K562 (cell line): Measurements from ENCODE around the gene MAN1B1. TPM values are rescaled to one million over a fixed set of nuclear protein-coding genes. Genes with fewer than 3 reads are reported as not detected.

Source experiments
- ATAC-seq: fragments of 200-7000 bp; cut with Tn5 transposase; 3 replicates; pipeline ENCODE4 v1.9.1; 2020; ENCODE audit warnings: moderate library complexity
- BruUV-seq: library from RNA; stranded (reverse); fragments of 400-500 nt; replicated peaks from 2 replicates; lab custom pipeline; 2021; lab: Mats Ljungman, UMichigan
- CTCF ChIA-PET: fragments of 300-600 bp; formaldehyde crosslinking; extraction: SDS; loops from one replicate; lab custom pipeline; 2021; ENCODE audit warnings: low intra/inter-chr PET ratio; lab: Yijun Ruan, JAX
- POLR2A ChIA-PET: fragments of 300-600, 350-650 bp; sonication (Branson Sonifier 250); formaldehyde crosslinking; extraction: SDS; loops from one replicate; lab custom pipeline; 2021; ENCODE audit warnings: antibody characterized with exemption, inconsistent platforms; lab: Yijun Ruan, JAX
- DNase-seq, 4 experiments: peaks; one replicate each; pipeline versions ENCODE4 v3.0.0 to v3.0.0-alpha.2; 2011 to 2018; ENCODE audit warnings: low spot score in 3 of 4, mixed read lengths in 3 of 4; ENCODE audit errors: extremely low read depth in 1 of 4
- FAIRE-seq: peaks from 2 replicates; lab custom pipeline; 2011; peaks lifted over from hg19 to GRCh38; lab: Jason Lieb, UNC
- H2AFZ ChIP-seq: 2 replicates; pipeline ENCODE4 v1.6.0; 2011; ENCODE audit warnings: low read depth, low read length, control low read depth, inconsistent platforms
- H3K27ac ChIP-seq: fragments of 200-600 bp; 3 replicates; pipeline ENCODE4 v1.8.0; 2011; ENCODE audit warnings: low read depth, mild to moderate bottlenecking, control low read depth, inconsistent platforms, low read length, moderate library complexity, mixed read lengths; ENCODE audit errors: extremely low read depth
- H3K27me3 ChIP-seq, 2 experiments: fragments of 300-600 bp in 1 of 2; 2 replicates in 1 of 2; 3 replicates in 1 of 2; pipeline versions ENCODE4 v1.6.0 to v1.8.0; 2011; ENCODE audit warnings: inconsistent platforms in 2 of 2, low read length in 2 of 2, mild to moderate bottlenecking in 1 of 2, mixed read lengths in 1 of 2, moderate library complexity in 1 of 2; ENCODE audit not compliant: control insufficient read depth in 2 of 2, insufficient read depth in 2 of 2
- H3K36me3 ChIP-seq: fragments of 300-600 bp; 3 replicates; pipeline ENCODE4 v1.8.0; 2011; ENCODE audit warnings: mild to moderate bottlenecking, low read length, inconsistent platforms; ENCODE audit not compliant: control insufficient read depth, insufficient read depth
- H3K4me1 ChIP-seq, 2 experiments: fragments of 200-600 bp in 1 of 2; replicated peaks in 1 of 2; 2 replicates in 1 of 2; 3 replicates in 1 of 2; pipeline versions ENCODE4 v1.5.1 to v1.8.0; 2011; ENCODE audit warnings: inconsistent platforms in 2 of 2, low read length in 2 of 2, mild to moderate bottlenecking in 1 of 2, mixed read lengths in 1 of 2, moderate library complexity in 1 of 2; ENCODE audit not compliant: control insufficient read depth in 2 of 2, insufficient read depth in 2 of 2
- H3K4me2 ChIP-seq: 2 replicates; pipeline ENCODE4 v1.6.1; 2011; ENCODE audit warnings: low read length, control low read depth, inconsistent platforms, mixed read lengths; ENCODE audit not compliant: insufficient read depth
- H3K4me3 ChIP-seq: fragments of 200-600 bp; sonication (generic), shearing (Covaris generic); 2 replicates; pipeline ENCODE4 v1.5.1; 2016; ENCODE audit warnings: control low read depth, inconsistent platforms
- H3K79me2 ChIP-seq: fragments of 200-600 bp; 3 replicates; pipeline ENCODE4 v1.8.0; 2011; ENCODE audit warnings: low read length, inconsistent platforms; ENCODE audit not compliant: control insufficient read depth, insufficient read depth
- H3K9ac ChIP-seq, 2 experiments: 2 replicates each; pipeline versions ENCODE4 v1.6.0 to v1.6.1; 2011; ENCODE audit warnings: low read depth in 2 of 2, low read length in 2 of 2, control low read depth in 1 of 2, inconsistent platforms in 1 of 2, mild to moderate bottlenecking in 1 of 2, mixed read lengths in 1 of 2; ENCODE audit not compliant: insufficient read depth in 1 of 2
- H3K9me1 ChIP-seq: one replicate; pipeline ENCODE4 v1.6.0; 2011; ENCODE audit warnings: inconsistent platforms, mild to moderate bottlenecking, low read length, moderate library complexity; ENCODE audit not compliant: control insufficient read depth, insufficient read depth
- H3K9me3 ChIP-seq: replicated peaks from 2 replicates; pipeline ENCODE4 v1.5.1; 2011; ENCODE audit warnings: low read depth, low read length, inconsistent platforms; ENCODE audit not compliant: control insufficient read depth, insufficient read depth
- H4K20me1 ChIP-seq: replicated peaks from 2 replicates; pipeline ENCODE4 v1.6.1; 2011; ENCODE audit warnings: low read length, inconsistent platforms, mixed read lengths; ENCODE audit not compliant: control insufficient read depth, insufficient read depth
- BDP1 ChIP-seq: IDR thresholded peaks from 3 replicates; pipeline ENCODE4 v1.6.1; 2011; ENCODE audit not compliant: insufficient read length, insufficient read depth
- FOXM1 ChIP-seq, 2 experiments: fragments of 450-650 bp in 1 of 2; sonication (generic) in 1 of 2; formaldehyde crosslinking in 1 of 2; IDR thresholded peaks; 2 replicates each; pipeline versions ENCODE4 v1.6.1 to v1.9.0; 2017 to 2022; ENCODE audit warnings: low read depth in 2 of 2, mild to moderate bottlenecking in 2 of 2, missing genetic modification reagents in 1 of 2, moderate library complexity in 1 of 2
- RBM15 ChIP-seq: fragments of 200-400 bp; formaldehyde crosslinking; IDR thresholded peaks from 2 replicates; pipeline ENCODE4 v1.6.1; 2018; ENCODE audit warnings: mild to moderate bottlenecking, low read length, moderate library complexity; ENCODE audit not compliant: insufficient read depth
- WGBS: fragments of 100-300 bp; shearing (Covaris generic); methylation state at CpG from one replicate; pipeline ENCODE4 v1.1.6; 2016; ENCODE audit warnings: low coverage, mixed read lengths; ENCODE audit not compliant: insufficient coverage; ENCODE audit errors: missing lambda C conversion rate; 5-methylcytosine and 5-hydroxymethylcytosine counted together
- in situ Hi-C: fragments of 300-500 bp; cut with MboI; formaldehyde crosslinking; loops from 4 replicates; pipeline ENCODE4 v1.15.0; 2018; ENCODE audit warnings: inconsistent platforms, mixed read lengths
- intact Hi-C: fragments of 100-400 bp; cut with micrococcal nuclease; formaldehyde crosslinking; loops from 2 replicates; pipeline ENCODE4 v1.14.2; 2022
- polyA plus RNA-seq, 8 experiments: library from polyadenylated mRNA; depleted of rRNA in 4 of 8; stranded (reverse) in 5 of 8; unstranded in 3 of 8; fragments of >200 nt; fragmentation: Nextera tagmentation in 2 of 8; fragmentation: Illumina TruSeq in 1 of 8; extraction: Ambion mirVana in 2 of 8; extraction: Trizol in 1 of 8; gene quantifications; 2 replicates each; pipeline versions ENCODE4 v1.2.1 to v1.2.3, GENCODE V29; 2011 to 2014; ENCODE audit warnings: inconsistent platforms in 1 of 8, missing spikeins in 1 of 8
- total RNA-seq, 7 experiments: library from RNA; depleted of rRNA in 6 of 7; stranded (reverse); fragments of >200 nt in 6 of 7; fragmentation: Illumina TruSeq in 2 of 7; extraction: Trizol in 2 of 7; gene quantifications; 2 replicates each; pipeline versions ENCODE4 v1.2.1 to v1.2.3, GENCODE V29; 2011 to 2021; ENCODE audit warnings: low replicate concordance in 1 of 7
- TF ChIP-seq, protein P1 (sequence below), 2 experiments: IDR thresholded peaks; 2 replicates each; pipeline ENCODE4 v1.6.1; 2011; ENCODE audit warnings: borderline replicate concordance in 1 of 2, control low read depth in 1 of 2, low read depth in 1 of 2, low read length in 1 of 2, mild to moderate bottlenecking in 1 of 2, mixed read lengths in 1 of 2, moderate library complexity in 1 of 2; ENCODE audit not compliant: insufficient read depth in 1 of 2, insufficient read length in 1 of 2, poor library complexity in 1 of 2, severe bottlenecking in 1 of 2; ENCODE audit errors: extremely low read depth in 1 of 2
- TF ChIP-seq, protein P2 (sequence below), 2 experiments: fragments of 450-650 bp; IDR thresholded peaks; 2 replicates each; pipeline ENCODE4 v1.6.1; 2018; ENCODE audit warnings: mild to moderate bottlenecking in 2 of 2, low read depth in 1 of 2; ENCODE audit not compliant: partially characterized antibody in 2 of 2
- TF ChIP-seq, protein P3 (sequence below), 3 experiments: fragments of 200-800 bp in 1 of 3; fragments of 250-450 bp in 1 of 3; fragments of 450-650 bp in 1 of 3; sonication (Bioruptor Pico) in 1 of 3; sonication (Bioruptor generic) in 1 of 3; formaldehyde crosslinking in 1 of 3; IDR thresholded peaks; 2 replicates each; pipeline versions ENCODE4 v1.6.1 to v1.8.0; 2016 to 2022; ENCODE audit warnings: mild to moderate bottlenecking in 2 of 3, missing genetic modification characterization in 2 of 3, missing compliant biosample characterization in 1 of 3, moderate library complexity in 1 of 3

MAN1B1 gene
- total and polyA plus RNA-seq, 9 of the 15 experiments (the other 6 are each of a cell fraction or from before 2014, with no cell fraction given) = 0.55 to 36.6 (median 27.3) TPM

DNA sequence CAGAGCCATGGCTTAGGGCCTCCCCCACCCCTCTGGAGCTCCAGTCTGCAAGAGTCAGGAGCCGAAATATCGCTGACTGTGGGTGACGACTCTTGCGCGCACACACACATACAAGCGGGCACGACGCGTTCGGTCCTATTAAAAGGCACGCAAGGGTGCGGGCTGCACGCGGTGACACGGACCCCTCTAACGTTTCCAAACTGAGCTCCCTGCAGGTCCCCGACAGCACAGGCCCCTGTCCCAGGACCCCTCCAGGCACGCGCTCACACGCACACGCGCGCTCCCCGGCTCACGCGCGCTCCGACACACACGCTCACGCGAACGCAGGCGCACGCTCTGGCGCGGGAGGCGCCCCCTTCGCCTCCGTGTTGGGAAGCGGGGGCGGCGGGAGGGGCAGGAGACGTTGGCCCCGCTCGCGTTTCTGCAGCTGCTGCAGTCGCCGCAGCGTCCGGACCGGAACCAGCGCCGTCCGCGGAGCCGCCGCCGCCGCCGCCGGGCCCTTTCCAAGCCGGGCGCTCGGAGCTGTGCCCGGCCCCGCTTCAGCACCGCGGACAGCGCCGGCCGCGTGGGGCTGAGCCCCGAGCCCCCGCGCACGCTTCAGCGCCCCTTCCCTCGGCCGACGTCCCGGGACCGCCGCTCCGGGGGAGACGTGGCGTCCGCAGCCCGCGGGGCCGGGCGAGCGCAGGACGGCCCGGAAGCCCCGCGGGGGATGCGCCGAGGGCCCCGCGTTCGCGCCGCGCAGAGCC is 52.1 kb downstream of the MAN1B1 start, which contains the start of gene GRIN1 (continued):
- TF ChIP-seq, protein P1, sequence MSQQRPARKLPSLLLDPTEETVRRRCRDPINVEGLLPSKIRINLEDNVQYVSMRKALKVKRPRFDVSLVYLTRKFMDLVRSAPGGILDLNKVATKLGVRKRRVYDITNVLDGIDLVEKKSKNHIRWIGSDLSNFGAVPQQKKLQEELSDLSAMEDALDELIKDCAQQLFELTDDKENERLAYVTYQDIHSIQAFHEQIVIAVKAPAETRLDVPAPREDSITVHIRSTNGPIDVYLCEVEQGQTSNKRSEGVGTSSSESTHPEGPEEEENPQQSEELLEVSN (IDR thresholded peaks at IDR 0.05; ENCODE audit: borderline replicate concordance in 1 of 2, extremely low read depth in 1 of 2, insufficient read depth in 1 of 2, insufficient read length in 1 of 2, low read depth in 1 of 2, low read length in 1 of 2, poor library complexity in 1 of 2, severe bottlenecking in 1 of 2) = peak in 1 of 2 experiments; percentile 56

DNA sequence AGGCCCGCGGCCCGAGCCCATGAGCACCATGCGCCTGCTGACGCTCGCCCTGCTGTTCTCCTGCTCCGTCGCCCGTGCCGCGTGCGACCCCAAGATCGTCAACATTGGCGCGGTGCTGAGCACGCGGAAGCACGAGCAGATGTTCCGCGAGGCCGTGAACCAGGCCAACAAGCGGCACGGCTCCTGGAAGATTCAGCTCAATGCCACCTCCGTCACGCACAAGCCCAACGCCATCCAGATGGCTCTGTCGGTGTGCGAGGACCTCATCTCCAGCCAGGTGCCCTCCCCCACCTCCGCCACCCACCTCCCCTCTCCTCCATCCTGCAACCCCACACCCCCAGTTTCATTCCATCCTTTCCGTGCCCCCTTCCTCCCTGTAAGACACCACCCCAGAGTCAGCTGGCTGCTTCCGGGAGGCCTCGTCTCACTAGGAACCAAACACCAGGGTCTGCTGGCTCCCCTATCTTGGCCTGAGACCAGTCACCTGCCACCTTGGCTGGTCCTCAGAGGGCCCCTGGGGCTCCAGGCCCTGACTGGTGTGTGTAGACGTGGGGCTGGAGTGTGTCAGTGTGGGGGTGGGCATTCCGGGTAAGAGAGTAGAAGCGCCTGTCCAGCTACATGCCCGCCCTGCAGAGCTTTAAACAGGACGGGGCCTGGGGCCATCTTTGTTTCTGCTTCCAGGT is 52.8 kb downstream of the MAN1B1 start:
- in situ Hi-C loops = no loop called here
- DNase-seq (no peak), ATAC-seq (no peak), FAIRE-seq (no peak)
- no peaks in the 10 kb centered on the region for H3K36me3 ChIP-seq
- H4K20me1 ChIP-seq = peaks cover 24% of the 10 kb centered on the region
- no peak overlapping the region for H3K4me2 ChIP-seq
- no peaks in the 10 kb centered on the region for H3K9me3 ChIP-seq
- ChIA-PET CTCF (no interaction called here), POLR2A (interaction anchor here (0.8 to 2.5 kb wide), 4 partner anchors 10 to 86 kb away, joined by 3 to 22 read pairs (median 6); partner anchors contain the start of gene ENTPD2)
- intact Hi-C loops = no loop called here
- peaks cover 0 to 52% of the 10 kb centered on the region in 2 experiments; a peak in 2 of 5 replicates for H3K4me1 ChIP-seq
- H3K9me1 ChIP-seq = no peaks in the 10 kb centered on the region
- 15% methylated on average over 34 of the region's 37 CpGs for WGBS
- H3K27ac ChIP-seq = no peak overlapping the region
- no peak overlapping the region for H3K4me3 ChIP-seq
- no peaks in the 10 kb centered on the region for H3K79me2 ChIP-seq
- peaks cover 43 to 84% of the 10 kb centered on the region in 2 experiments; a peak in 4 of 5 replicates for H3K27me3 ChIP-seq
- no peak overlapping the region for H3K9ac ChIP-seq
- BruUV-seq = no TSS peak
- no peak overlapping the region for H2AFZ ChIP-seq
- TF ChIP-seq, protein P2, sequence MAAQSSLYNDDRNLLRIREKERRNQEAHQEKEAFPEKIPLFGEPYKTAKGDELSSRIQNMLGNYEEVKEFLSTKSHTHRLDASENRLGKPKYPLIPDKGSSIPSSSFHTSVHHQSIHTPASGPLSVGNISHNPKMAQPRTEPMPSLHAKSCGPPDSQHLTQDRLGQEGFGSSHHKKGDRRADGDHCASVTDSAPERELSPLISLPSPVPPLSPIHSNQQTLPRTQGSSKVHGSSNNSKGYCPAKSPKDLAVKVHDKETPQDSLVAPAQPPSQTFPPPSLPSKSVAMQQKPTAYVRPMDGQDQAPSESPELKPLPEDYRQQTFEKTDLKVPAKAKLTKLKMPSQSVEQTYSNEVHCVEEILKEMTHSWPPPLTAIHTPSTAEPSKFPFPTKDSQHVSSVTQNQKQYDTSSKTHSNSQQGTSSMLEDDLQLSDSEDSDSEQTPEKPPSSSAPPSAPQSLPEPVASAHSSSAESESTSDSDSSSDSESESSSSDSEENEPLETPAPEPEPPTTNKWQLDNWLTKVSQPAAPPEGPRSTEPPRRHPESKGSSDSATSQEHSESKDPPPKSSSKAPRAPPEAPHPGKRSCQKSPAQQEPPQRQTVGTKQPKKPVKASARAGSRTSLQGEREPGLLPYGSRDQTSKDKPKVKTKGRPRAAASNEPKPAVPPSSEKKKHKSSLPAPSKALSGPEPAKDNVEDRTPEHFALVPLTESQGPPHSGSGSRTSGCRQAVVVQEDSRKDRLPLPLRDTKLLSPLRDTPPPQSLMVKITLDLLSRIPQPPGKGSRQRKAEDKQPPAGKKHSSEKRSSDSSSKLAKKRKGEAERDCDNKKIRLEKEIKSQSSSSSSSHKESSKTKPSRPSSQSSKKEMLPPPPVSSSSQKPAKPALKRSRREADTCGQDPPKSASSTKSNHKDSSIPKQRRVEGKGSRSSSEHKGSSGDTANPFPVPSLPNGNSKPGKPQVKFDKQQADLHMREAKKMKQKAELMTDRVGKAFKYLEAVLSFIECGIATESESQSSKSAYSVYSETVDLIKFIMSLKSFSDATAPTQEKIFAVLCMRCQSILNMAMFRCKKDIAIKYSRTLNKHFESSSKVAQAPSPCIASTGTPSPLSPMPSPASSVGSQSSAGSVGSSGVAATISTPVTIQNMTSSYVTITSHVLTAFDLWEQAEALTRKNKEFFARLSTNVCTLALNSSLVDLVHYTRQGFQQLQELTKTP (IDR thresholded peaks at IDR 0.05; ENCODE audit: low read depth in 1 of 2, partially characterized antibody in 2 of 2) = no peak
- TF ChIP-seq FOXM1 (IDR thresholded peaks at IDR 0.05; ENCODE audit: low read depth) = no peak
- TF ChIP-seq FOXM1 (CRISPR knock-in tag; IDR thresholded peaks at IDR 0.05; ENCODE audit: low read depth) = 0 out of 2 replicates have a peak, but pooled peaks have one; percentile 6
- no peak for TF ChIP-seq RBM15
- no peak for TF ChIP-seq BDP1
- TF ChIP-seq, protein P3, sequence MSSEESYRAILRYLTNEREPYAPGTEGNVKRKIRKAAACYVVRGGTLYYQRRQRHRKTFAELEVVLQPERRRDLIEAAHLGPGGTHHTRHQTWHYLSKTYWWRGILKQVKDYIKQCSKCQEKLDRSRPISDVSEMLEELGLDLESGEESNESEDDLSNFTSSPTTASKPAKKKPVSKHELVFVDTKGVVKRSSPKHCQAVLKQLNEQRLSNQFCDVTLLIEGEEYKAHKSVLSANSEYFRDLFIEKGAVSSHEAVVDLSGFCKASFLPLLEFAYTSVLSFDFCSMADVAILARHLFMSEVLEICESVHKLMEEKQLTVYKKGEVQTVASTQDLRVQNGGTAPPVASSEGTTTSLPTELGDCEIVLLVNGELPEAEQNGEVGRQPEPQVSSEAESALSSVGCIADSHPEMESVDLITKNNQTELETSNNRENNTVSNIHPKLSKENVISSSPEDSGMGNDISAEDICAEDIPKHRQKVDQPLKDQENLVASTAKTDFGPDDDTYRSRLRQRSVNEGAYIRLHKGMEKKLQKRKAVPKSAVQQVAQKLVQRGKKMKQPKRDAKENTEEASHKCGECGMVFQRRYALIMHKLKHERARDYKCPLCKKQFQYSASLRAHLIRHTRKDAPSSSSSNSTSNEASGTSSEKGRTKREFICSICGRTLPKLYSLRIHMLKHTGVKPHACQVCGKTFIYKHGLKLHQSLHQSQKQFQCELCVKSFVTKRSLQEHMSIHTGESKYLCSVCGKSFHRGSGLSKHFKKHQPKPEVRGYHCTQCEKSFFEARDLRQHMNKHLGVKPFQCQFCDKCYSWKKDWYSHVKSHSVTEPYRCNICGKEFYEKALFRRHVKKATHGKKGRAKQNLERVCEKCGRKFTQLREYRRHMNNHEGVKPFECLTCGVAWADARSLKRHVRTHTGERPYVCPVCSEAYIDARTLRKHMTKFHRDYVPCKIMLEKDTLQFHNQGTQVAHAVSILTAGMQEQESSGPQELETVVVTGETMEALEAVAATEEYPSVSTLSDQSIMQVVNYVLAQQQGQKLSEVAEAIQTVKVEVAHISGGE (CRISPR knock-in tag; IDR thresholded peaks at IDR 0.05) = 0 out of 6 replicates have a peak, but pooled peaks of 1 of the 3 experiments have one; percentile 3
